Activated naive CD8-positive, alpha-beta T cell treated with anti-CD3 and anti-CD28 coated beads, Interleukin-2, amount 10 ng/mL, durations not matched to agents 7 days and 5 days (primary cell): ENCODE data around the gene SDCBP2. TPM values are rescaled to one million over a fixed set of nuclear protein-coding genes. Genes with fewer than 3 reads are reported as not detected.

Source experiments
- ATAC-seq: fragments of 150-1000 bp; cut with Tn5 transposase; one replicate; pipeline ENCODE4 v1.10.0; 2021; ENCODE audit warnings: low read depth, moderate library complexity
- POLR2A ChIA-PET: fragments of 350-600 bp; sonication (Branson Sonifier 250); formaldehyde crosslinking; loops from one replicate; lab custom pipeline; 2021; ENCODE audit warnings: antibody characterized with exemption; lab: Charles Lee
- DNase-seq: peaks from one replicate; pipeline ENCODE4 v3.0.0; 2021
- H3K27ac Mint-ChIP-seq: one replicate; pipeline ENCODE4 v1.8.0; 2022; ENCODE audit warnings: mild to moderate bottlenecking, mixed read lengths
- H3K27me3 Mint-ChIP-seq: one replicate; pipeline ENCODE4 v1.8.0; 2022; ENCODE audit warnings: mild to moderate bottlenecking, moderate library complexity, mixed read lengths
- H3K36me3 Mint-ChIP-seq: one replicate; pipeline ENCODE4 v1.8.0; 2021; ENCODE audit warnings: mild to moderate bottlenecking, mixed read lengths
- H3K4me1 Mint-ChIP-seq: one replicate; pipeline ENCODE4 v1.8.0; 2021; ENCODE audit warnings: mixed read lengths
- H3K4me3 Mint-ChIP-seq: one replicate; pipeline ENCODE4 v1.8.0; 2022; ENCODE audit warnings: mild to moderate bottlenecking, moderate library complexity, mixed read lengths
- H3K9me3 Mint-ChIP-seq: one replicate; pipeline ENCODE4 v1.8.0; 2021; ENCODE audit warnings: mixed read lengths
- total RNA-seq, 2 experiments: library from RNA; stranded (reverse); gene quantifications; one replicate each; pipeline ENCODE4 v1.2.3, GENCODE V29; 2021

SDCBP2 gene
- total RNA-seq, 2 experiments from 2014 or later = 3.7 to 5.1 TPM

DNA sequence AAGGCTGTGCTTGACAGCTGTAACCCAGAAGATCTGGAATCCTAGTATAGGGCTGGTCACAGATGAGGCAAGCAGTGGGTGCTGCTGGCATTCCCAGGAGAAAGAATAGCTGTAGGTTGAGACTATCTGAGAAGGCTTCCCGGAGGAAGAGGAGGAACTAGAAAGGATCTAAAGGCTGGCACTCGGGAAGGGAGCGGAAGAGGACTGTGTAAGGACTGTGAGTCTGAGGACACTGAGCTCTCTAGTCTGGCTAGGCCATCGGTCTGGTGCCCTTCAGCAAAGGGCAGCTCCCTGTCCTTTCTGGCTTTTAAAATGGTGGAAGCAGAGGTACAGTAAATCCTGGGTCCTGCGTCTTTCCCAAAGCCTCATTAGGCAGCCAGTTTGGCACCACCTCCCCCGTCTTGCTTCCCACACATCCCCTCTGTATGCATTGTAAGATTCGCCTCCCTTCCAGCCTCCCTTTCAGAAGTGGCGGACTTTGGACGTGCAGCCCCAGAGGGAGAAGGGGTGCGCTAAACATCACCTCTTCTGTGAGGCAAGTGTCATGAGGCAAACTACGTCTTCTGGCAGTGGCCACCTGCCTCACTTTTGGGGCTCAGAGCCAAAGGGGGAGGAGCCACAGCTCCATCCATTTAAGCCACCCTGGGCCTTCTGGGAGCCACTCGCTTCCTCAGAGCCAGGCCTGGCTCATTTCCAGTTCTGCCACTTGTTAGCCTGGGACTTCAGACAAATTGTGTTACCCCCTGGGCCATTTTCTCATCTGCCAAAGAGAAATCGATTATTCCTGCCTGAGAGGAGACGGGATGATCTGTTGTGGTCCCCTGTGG lies 54.2 kb downstream of the SDCBP2 start:
- ATAC-seq (no peak), DNase-seq (no peak)
- Mint-ChIP-seq H3K27ac (no peak overlapping the region), H3K36me3 (peaks cover 3% of the 10 kb centered on the region), H3K27me3 (no peaks in the 10 kb centered on the region), H3K4me1 (peaks cover 2% of the 10 kb centered on the region), H3K4me3 (no peak overlapping the region), H3K9me3 (no peaks in the 10 kb centered on the region)
- POLR2A ChIA-PET = interaction anchor here (1.0 to 1.3 kb wide), 2 partner anchors 8 to 13 kb away, joined by 4 to 5 read pairs; no protein-coding TSS in a partner anchor

GRCh38 chr20:1273366-1273765 lies 55.6 kb downstream of the SDCBP2 start:
- H3K4me3 Mint-ChIP-seq = no peak overlapping the region
- no peak for ATAC-seq
- H3K4me1 Mint-ChIP-seq = peaks cover 2% of the 10 kb centered on the region
- no peak overlapping the region for H3K27ac Mint-ChIP-seq
- POLR2A ChIA-PET = interaction anchor here (0.5 to 1.0 kb wide), 2 partner anchors 10 to 446 kb away, joined by 4 to 5 read pairs; no protein-coding TSS in a partner anchor
- H3K36me3 Mint-ChIP-seq = peaks cover 3% of the 10 kb centered on the region
- no peak for DNase-seq
- H3K9me3 Mint-ChIP-seq = no peaks in the 10 kb centered on the region
- H3K27me3 Mint-ChIP-seq = no peaks in the 10 kb centered on the region

GRCh38 chr20:1272368-1273100 lies 56.4 kb downstream of the SDCBP2 start:
- H3K4me3 Mint-ChIP-seq = no peak overlapping the region
- H3K4me1 Mint-ChIP-seq = peaks cover 4% of the 10 kb centered on the region
- H3K9me3 Mint-ChIP-seq = no peaks in the 10 kb centered on the region
- no peaks in the 10 kb centered on the region for H3K27me3 Mint-ChIP-seq
- DNase-seq (no peak), ATAC-seq (no peak)
- POLR2A ChIA-PET = no interaction called here
- H3K36me3 Mint-ChIP-seq = peaks cover 3% of the 10 kb centered on the region
- no peak overlapping the region for H3K27ac Mint-ChIP-seq

- H3K9me3 Mint-ChIP-seq = no peaks in the 10 kb centered on the region
- POLR2A ChIA-PET = no interaction called here
- H3K27ac Mint-ChIP-seq = no peak overlapping the region
- ATAC-seq = no peak
- H3K36me3 Mint-ChIP-seq = peaks cover 3% of the 10 kb centered on the region
- peaks cover 19% of the 10 kb centered on the region for H3K4me1 Mint-ChIP-seq
- no peaks in the 10 kb centered on the region for H3K27me3 Mint-ChIP-seq
- no peak overlapping the region for H3K4me3 Mint-ChIP-seq
- no peak for DNase-seq
Measured at GRCh38 chr20:1269850-1270249, 59.1 kb downstream of the SDCBP2 start.

- Mint-ChIP-seq H3K27me3 (no peaks in the 10 kb centered on the region), H3K4me3 (no peak overlapping the region), H3K4me1 (peaks cover 22% of the 10 kb centered on the region), H3K9me3 (no peaks in the 10 kb centered on the region), H3K36me3 (peaks cover 3% of the 10 kb centered on the region), H3K27ac (no peak overlapping the region)
- DNase-seq (no peak), ATAC-seq (no peak)
- POLR2A ChIA-PET = no interaction called here
Measured at GRCh38 chr20:1269235-1269634, 59.7 kb downstream of the SDCBP2 start.

GRCh38 chr20:1267809-1268374 lies 61.0 kb downstream of the SDCBP2 start:
- no peak overlapping the region for H3K4me3 Mint-ChIP-seq
- POLR2A ChIA-PET = interaction anchor here (1.3 kb wide), 1 partner anchor 31 kb away, joined by 5 read pairs; no protein-coding TSS in a partner anchor
- no peak for DNase-seq

GRCh38 chr20:1267161-1267560 lies 61.8 kb downstream of the SDCBP2 start:
- Mint-ChIP-seq H3K36me3 (peaks cover 6% of the 10 kb centered on the region), H3K4me3 (peak overlapping the region; percentile 76), H3K27ac (no peak overlapping the region), H3K9me3 (peaks cover 2% of the 10 kb centered on the region), H3K27me3 (peaks cover 3% of the 10 kb centered on the region), H3K4me1 (peaks cover 23% of the 10 kb centered on the region)
- ATAC-seq = no peak
- POLR2A ChIA-PET = interaction anchor here (0.7 to 1.8 kb wide), 4 partner anchors 17 to 41 kb away, joined by 5 to 8 read pairs (median 6); partner anchors contain the start of gene RAD21L1
- no peak for DNase-seq

More at GRCh38 chr20:1267809-1268374, 61.0 kb downstream of the SDCBP2 start:
- Mint-ChIP-seq H3K27ac (no peak overlapping the region), H3K4me1 (peaks cover 23% of the 10 kb centered on the region), H3K36me3 (peaks cover 3% of the 10 kb centered on the region), H3K27me3 (no peaks in the 10 kb centered on the region), H3K9me3 (no peaks in the 10 kb centered on the region)
- ATAC-seq = no peak

DNA sequence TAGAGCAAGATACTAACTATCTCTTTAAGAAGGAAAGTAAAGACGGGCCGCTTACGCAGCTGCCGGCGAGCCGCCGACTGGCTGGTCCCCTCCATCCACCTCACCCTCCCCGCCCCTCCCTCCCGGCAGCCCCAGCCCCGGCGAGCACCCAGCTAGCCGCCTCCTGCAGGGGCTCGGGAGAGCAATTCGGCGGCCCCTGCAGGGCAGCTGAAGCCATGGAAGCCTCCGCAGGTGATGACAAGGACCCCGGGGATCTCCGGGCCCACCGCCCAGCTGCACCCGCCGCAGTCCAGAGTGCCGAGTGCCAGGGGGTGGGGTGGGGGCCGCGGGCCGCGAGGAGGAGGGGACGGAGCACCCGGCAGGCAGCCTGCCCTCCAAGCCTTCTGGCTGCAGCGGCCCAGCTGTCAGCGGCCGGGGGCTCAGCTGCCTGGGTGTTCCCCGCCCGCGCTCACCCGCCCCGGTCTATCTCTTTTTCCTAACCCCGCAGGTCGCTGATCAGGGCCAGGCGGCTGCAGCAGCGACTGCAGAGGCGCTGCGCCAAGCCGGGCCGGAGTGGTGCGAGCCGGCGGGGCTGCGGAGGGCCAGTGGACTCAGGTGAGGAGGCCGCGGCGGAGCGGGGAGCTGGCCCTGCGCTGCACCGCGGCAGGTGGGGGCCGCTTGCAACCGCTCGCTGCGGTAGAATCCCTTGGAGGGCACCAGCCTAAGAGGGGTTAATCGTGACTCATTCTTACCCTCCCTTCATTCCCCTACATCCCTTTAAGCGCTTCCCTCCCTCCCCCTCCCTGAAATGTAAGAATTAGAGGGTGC lies 62.6 kb downstream of the SDCBP2 start, which contains the start of gene SNPH:
TSS of gene SNPH (plus strand) at position 128 of the 807 bp plus-strand sequence. CDS start 29,946 bp downstream, outside the sequence.
- ATAC-seq (peak; percentile 91), DNase-seq (peak; percentile 73)
- H3K9me3 Mint-ChIP-seq = peaks cover 3% of the 10 kb centered on the region
- POLR2A ChIA-PET = interaction anchor here (0.6 to 1.8 kb wide), 8 partner anchors 14 to 159 kb away, joined by 3 to 10 read pairs (median 5); partner anchors contain the start of gene RAD21L1
- peaks cover 5% of the 10 kb centered on the region for H3K36me3 Mint-ChIP-seq
- peaks cover 21% of the 10 kb centered on the region for H3K4me1 Mint-ChIP-seq
- peaks cover 7% of the 10 kb centered on the region for H3K27me3 Mint-ChIP-seq
- H3K4me3 Mint-ChIP-seq = peak within 1 kb of the TSS; percentile 84
- H3K27ac Mint-ChIP-seq = peak within 1 kb of the TSS; percentile 86

GRCh38 chr20:1265916-1266166 lies 63.1 kb downstream of the SDCBP2 start:
- Mint-ChIP-seq H3K36me3 (peaks cover 4% of the 10 kb centered on the region), H3K4me3 (peak overlapping the region; percentile 84), H3K27ac (peak overlapping the region; percentile 86), H3K9me3 (peaks cover 3% of the 10 kb centered on the region), H3K27me3 (peaks cover 7% of the 10 kb centered on the region), H3K4me1 (peaks cover 21% of the 10 kb centered on the region)
- DNase-seq (no peak), ATAC-seq (no peak)
- POLR2A ChIA-PET = interaction anchor here (1.0 to 1.8 kb wide), 6 partner anchors 14 to 160 kb away, joined by 3 to 10 read pairs (median 5); partner anchors contain the start of gene RAD21L1

DNA sequence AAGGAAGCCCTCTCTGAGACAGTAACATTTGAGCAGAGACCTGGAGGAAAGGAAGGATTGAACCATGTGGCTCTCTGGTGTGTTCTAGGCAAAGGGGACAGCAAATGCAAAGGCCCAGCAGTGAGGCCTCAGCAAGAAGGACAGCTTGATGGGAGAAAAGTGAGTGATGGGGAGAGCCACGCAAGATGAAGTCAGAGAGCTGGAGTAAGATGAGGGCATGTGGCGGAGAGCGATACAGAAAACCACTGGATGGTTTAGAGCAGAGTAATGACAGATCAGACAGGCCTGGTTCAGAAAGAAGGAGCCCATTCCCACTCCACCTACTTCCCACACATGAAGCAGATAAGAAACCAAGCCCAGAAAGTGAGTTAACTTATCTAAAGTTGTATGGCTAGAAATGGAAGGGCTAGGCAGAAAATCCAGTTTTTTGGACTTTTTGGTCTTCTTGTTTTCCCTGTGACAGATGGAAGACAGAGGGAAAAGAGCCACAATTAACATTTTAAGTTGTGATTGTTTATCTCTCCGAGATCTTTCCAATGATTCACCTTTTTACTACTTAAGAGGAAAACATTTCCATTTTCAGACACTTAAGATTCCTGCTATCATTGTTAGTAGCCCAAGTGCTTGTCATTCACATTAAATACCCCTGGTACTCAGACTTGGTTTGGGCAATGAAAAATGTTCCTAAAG lies 63.6 kb downstream of the SDCBP2 start:
- ATAC-seq = no peak
- Mint-ChIP-seq H3K9me3 (peaks cover 3% of the 10 kb centered on the region), H3K4me3 (peak overlapping the region; percentile 84), H3K4me1 (peaks cover 21% of the 10 kb centered on the region), H3K27me3 (peaks cover 7% of the 10 kb centered on the region), H3K36me3 (peaks cover 4% of the 10 kb centered on the region), H3K27ac (peak overlapping the region; percentile 86)
- POLR2A ChIA-PET = interaction anchor here (1.1 to 1.8 kb wide), 5 partner anchors 21 to 160 kb away, joined by 4 to 10 read pairs (median 6); partner anchors contain the start of gene RAD21L1
- DNase-seq = no peak

- peaks cover 3% of the 10 kb centered on the region for H3K9me3 Mint-ChIP-seq
- peak overlapping the region; percentile 76 for H3K27ac Mint-ChIP-seq
- no peak for DNase-seq
Measured at GRCh38 chr20:1264727-1265126, 64.2 kb downstream of the SDCBP2 start.

GRCh38 chr20:1263853-1264252 lies 65.1 kb downstream of the SDCBP2 start:
- H3K27ac Mint-ChIP-seq = no peak overlapping the region
- peaks cover 21% of the 10 kb centered on the region for H3K4me1 Mint-ChIP-seq
- H3K4me3 Mint-ChIP-seq = no peak overlapping the region
- ATAC-seq (no peak), DNase-seq (no peak)
- peaks cover 4% of the 10 kb centered on the region for H3K36me3 Mint-ChIP-seq
- H3K9me3 Mint-ChIP-seq = peaks cover 3% of the 10 kb centered on the region
- POLR2A ChIA-PET = no interaction called here
- peaks cover 7% of the 10 kb centered on the region for H3K27me3 Mint-ChIP-seq

More at GRCh38 chr20:1264727-1265126, 64.2 kb downstream of the SDCBP2 start:
- Mint-ChIP-seq H3K4me3 (peak overlapping the region; percentile 84), H3K27me3 (peaks cover 7% of the 10 kb centered on the region), H3K36me3 (peaks cover 4% of the 10 kb centered on the region), H3K4me1 (peaks cover 21% of the 10 kb centered on the region)
- ATAC-seq = no peak
- POLR2A ChIA-PET = no interaction called here
